Mammary epithelial cell (primary cell): ENCODE measurements around the gene TSPAN11.

Source experiments
- CTCF ChIP-seq, 2 donors: IDR thresholded peaks in 1 of 2; conservative IDR thresholded peaks in 1 of 2; 2 replicates each; pipeline ENCODE4 v1.5.1; 2011 to 2012; ENCODE audit warnings: inconsistent platforms in 2 of 2, low read length in 2 of 2, mild to moderate bottlenecking in 2 of 2, control low read depth in 1 of 2, low read depth in 1 of 2; ENCODE audit not compliant: insufficient read depth in 1 of 2; ENCODE audit errors: extremely low read depth in 1 of 2
- EZH2 ChIP-seq: IDR thresholded peaks from 2 replicates; pipeline ENCODE4 v1.6.1; 2012; ENCODE audit warnings: low read length, inconsistent platforms, borderline replicate concordance

GRCh38 chr12:30963709-30964564, 37.4 kb downstream of the TSPAN11 start:
- TF ChIP-seq CTCF (conservative IDR thresholded peaks at IDR 0.05 in 1 of 2, IDR thresholded peaks at IDR 0.05 in 1 of 2; ENCODE audit: extremely low read depth in 1 of 2, insufficient read depth in 1 of 2, low read depth in 1 of 2, low read length in 2 of 2) = no peak
- no peak for TF ChIP-seq EZH2
